Thyroid gland (tissue), 4 donors: ENCODE results near the gene KRTAP10-3. TPM values are rescaled to one million over a fixed set of nuclear protein-coding genes. Genes with fewer than 3 reads are reported as not detected.

Experiments used
- DNase-seq, 2 donors: peaks; one replicate each; pipeline ENCODE4 v3.0.0-alpha.2; 2019
- H3K27ac ChIP-seq, 3 donors: fragments of 200-600 bp; sonication (generic); 1 replicate in 2 of 3; 2 replicates in 1 of 3; pipeline ENCODE4 v1.5.1; 2016 to 2019; ENCODE audit warnings: mild to moderate bottlenecking in 1 of 3, moderate library complexity in 1 of 3
- H3K27me3 ChIP-seq: fragments of 200-600 bp; sonication (generic); one replicate; pipeline ENCODE4 v1.5.1; 2019
- H3K36me3 ChIP-seq, 2 donors: fragments of 200-600 bp; sonication (generic); one replicate each; pipeline ENCODE4 v1.5.1; 2016 to 2019
- H3K4me1 ChIP-seq, 2 donors: fragments of 200-600 bp; sonication (generic); one replicate each; pipeline ENCODE4 v1.5.1; 2017 to 2019
- H3K4me3 ChIP-seq, 3 donors: fragments of 200-600 bp; sonication (generic); replicated peaks in 1 of 3; 1 replicate in 2 of 3; 2 replicates in 1 of 3; pipeline ENCODE4 v1.5.1; 2016; ENCODE audit warnings: mild to moderate bottlenecking in 1 of 3
- H3K9me3 ChIP-seq: fragments of 200-600 bp; sonication (generic); one replicate; pipeline ENCODE4 v1.5.1; 2017
- CTCF ChIP-seq, 6 experiments: fragments of 200-600 bp in 3 of 6; fragments of 450-650 bp in 3 of 6; sonication (generic) in 3 of 6; IDR thresholded peaks; one replicate each; pipeline ENCODE4 v1.5.1; 2016 to 2019; ENCODE audit warnings: antibody characterized with exemption in 6 of 6, mild to moderate bottlenecking in 2 of 6, inconsistent platforms in 1 of 6, moderate library complexity in 1 of 6
- POLR2A ChIP-seq, 2 donors: fragments of 450-650 bp; IDR thresholded peaks; one replicate each; pipeline ENCODE4 v1.6.1; 2017; ENCODE audit warnings: antibody characterized with exemption in 2 of 2, mild to moderate bottlenecking in 2 of 2, moderate library complexity in 1 of 2
- WGBS, 2 donors: methylation state at CpG; one replicate each; pipeline ENCODE4 v1.1.5; 2017; 5-methylcytosine and 5-hydroxymethylcytosine counted together
- intact Hi-C: fragments of 100-400 bp; cut with DNase I; formaldehyde crosslinking; loops from one replicate; pipeline ENCODE4 v1.15.1; 2023
- total RNA-seq, 4 donors: library from RNA; depleted of rRNA; stranded (reverse); fragments of >200 nt; gene quantifications; one replicate each; pipeline ENCODE4 v1.2.3, GENCODE V29; 2016

Gene KRTAP10-3
- total RNA-seq, 4 donors from 2014 or later, result not detected

- WGBS, 2 donors, result 77 to 87% methylated on average over 14 to 19 of the region's 21 CpGs
- no peak within 1 kb of the TSS for H3K4me3 ChIP-seq
- intact Hi-C loops, result no loop called here
- H3K27me3 ChIP-seq, result no peaks in the 10 kb centered on the region
- no peaks in the 10 kb centered on the region for H3K9me3 ChIP-seq
- TF ChIP-seq POLR2A (IDR thresholded peaks at IDR 0.05), result no peak
- no peak for TF ChIP-seq CTCF (IDR thresholded peaks at IDR 0.05)
- H3K27ac ChIP-seq, result no peak within 1 kb of the TSS
- H3K4me1 ChIP-seq, result no peaks in the 10 kb centered on the region
- no peak for DNase-seq
- no peaks in the 10 kb centered on the region for H3K36me3 ChIP-seq
These were observed 18.5 kb downstream of the KRTAP10-3 start, which contains the start of gene KRTAP10-1 for GRCh38 chr21:44539991-44540666. TSS of gene KRTAP10-1 (minus strand) at chr21:44540195. CDS start at chr21:44540150, 45 bp downstream.

GRCh38 chr21:44539046-44539445 lies 19.5 kb downstream of the KRTAP10-3 start:
- Histone ChIP-seq H3K27me3 (no peaks in the 10 kb centered on the region), H3K9me3 (no peaks in the 10 kb centered on the region), H3K27ac (no peak overlapping the region), H3K36me3 (no peaks in the 10 kb centered on the region), H3K4me1 (no peaks in the 10 kb centered on the region), H3K4me3 (no peak overlapping the region)
- no peak for DNase-seq
- TF ChIP-seq POLR2A (IDR thresholded peaks at IDR 0.05), result no peak
- no peak for TF ChIP-seq CTCF (IDR thresholded peaks at IDR 0.05)
- 79 to 83% methylated on average over 2 to 7 of the region's 14 CpGs for WGBS, 2 donors
- intact Hi-C loops, result no loop called here

GRCh38 chr21:44537930-44538911 lies 20.4 kb downstream of the KRTAP10-3 start:
- no peaks in the 10 kb centered on the region for H3K4me1 ChIP-seq
- 92 to 95% methylated on average over 22 to 28 of the region's 33 CpGs for WGBS, 2 donors
- H3K4me3 ChIP-seq, result no peak overlapping the region
- no peaks in the 10 kb centered on the region for H3K27me3 ChIP-seq
- no peak for TF ChIP-seq POLR2A (IDR thresholded peaks at IDR 0.05)
- TF ChIP-seq CTCF (IDR thresholded peaks at IDR 0.05), result no peak
- H3K9me3 ChIP-seq, result no peaks in the 10 kb centered on the region
- intact Hi-C loops, result no loop called here
- no peak for DNase-seq
- H3K27ac ChIP-seq, result no peak overlapping the region
- H3K36me3 ChIP-seq, result no peaks in the 10 kb centered on the region

- no peak overlapping the region for H3K27ac ChIP-seq
- no peaks in the 10 kb centered on the region for H3K27me3 ChIP-seq
- no peak for DNase-seq
- H3K9me3 ChIP-seq, result no peaks in the 10 kb centered on the region
- 65 to 66% methylated on average over 7 of the region's 7 CpGs for WGBS, 2 donors
- intact Hi-C loops, result no loop called here
- H3K4me1 ChIP-seq, result no peaks in the 10 kb centered on the region
- H3K4me3 ChIP-seq, result no peak overlapping the region
- no peak for TF ChIP-seq CTCF (IDR thresholded peaks at IDR 0.05)
- TF ChIP-seq POLR2A (IDR thresholded peaks at IDR 0.05), result no peak
- no peaks in the 10 kb centered on the region for H3K36me3 ChIP-seq
These were observed 22.6 kb downstream of the KRTAP10-3 start for GRCh38 chr21:44535963-44536362.

GRCh38 chr21:44534688-44535087 lies 23.9 kb downstream of the KRTAP10-3 start:
- H3K9me3 ChIP-seq, result no peaks in the 10 kb centered on the region
- 95 to 96% methylated on average over 6 of the region's 6 CpGs for WGBS, 2 donors
- TF ChIP-seq POLR2A (IDR thresholded peaks at IDR 0.05) (no peak), CTCF (IDR thresholded peaks at IDR 0.05) (no peak)
- H3K4me1 ChIP-seq, result no peaks in the 10 kb centered on the region
- intact Hi-C loops, result no loop called here
- no peaks in the 10 kb centered on the region for H3K27me3 ChIP-seq
- no peak for DNase-seq
- H3K36me3 ChIP-seq, result no peaks in the 10 kb centered on the region
- no peak overlapping the region for H3K27ac ChIP-seq
- no peak overlapping the region for H3K4me3 ChIP-seq
